GM21825 (cell line): ENCODE measurements around the gene YWHAH.
"Not testable (repeated sequence)": the region's sequence is repeated elsewhere in the genome, so short reads cannot be mapped to it uniquely, and the experiment has no call there.

Experiments used
- ATAC-seq: cut with Tn5 transposase; IDR thresholded peaks from one replicate; pipeline ENCODE4 v1.9.1; 2021; ENCODE audit warnings: mild to moderate bottlenecking, moderate library complexity; ENCODE audit not compliant: unreplicated experiment

The YWHAH gene

DNA sequence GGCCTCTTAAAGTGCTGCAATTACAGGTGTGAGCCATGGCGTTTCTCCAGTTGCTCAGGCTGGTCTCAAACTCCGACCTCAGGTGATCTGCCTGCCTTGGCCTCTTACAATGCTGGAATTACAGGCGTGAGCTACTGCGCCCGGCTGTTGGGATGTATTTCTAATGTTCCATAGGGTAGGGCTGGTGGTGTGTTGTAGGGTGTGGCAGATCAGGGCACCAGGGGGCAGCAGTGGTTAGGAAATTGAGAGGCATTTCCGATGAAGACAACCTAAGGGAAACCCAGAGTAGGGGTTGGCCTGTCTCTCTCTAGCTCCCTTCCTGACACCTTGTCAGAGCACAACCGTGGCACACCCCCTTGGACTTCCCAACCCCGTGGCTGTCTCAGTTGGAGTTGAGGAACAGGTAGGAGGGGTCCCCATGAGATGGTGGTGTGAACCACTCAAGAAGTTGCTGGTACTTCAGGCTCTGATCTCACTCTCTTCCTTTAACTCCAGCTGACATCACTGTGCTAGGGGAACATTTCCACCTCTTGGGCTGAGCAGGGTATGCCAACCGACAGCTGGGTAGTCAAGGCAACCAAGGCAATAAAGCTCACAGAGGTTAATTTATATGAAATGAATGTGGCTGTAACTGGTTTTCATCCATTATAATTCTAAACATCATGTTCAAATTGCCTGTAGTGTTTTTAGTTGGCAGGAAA, 33.0 kb downstream of the YWHAH start:
- ATAC-seq = peak; percentile 52

DNA sequence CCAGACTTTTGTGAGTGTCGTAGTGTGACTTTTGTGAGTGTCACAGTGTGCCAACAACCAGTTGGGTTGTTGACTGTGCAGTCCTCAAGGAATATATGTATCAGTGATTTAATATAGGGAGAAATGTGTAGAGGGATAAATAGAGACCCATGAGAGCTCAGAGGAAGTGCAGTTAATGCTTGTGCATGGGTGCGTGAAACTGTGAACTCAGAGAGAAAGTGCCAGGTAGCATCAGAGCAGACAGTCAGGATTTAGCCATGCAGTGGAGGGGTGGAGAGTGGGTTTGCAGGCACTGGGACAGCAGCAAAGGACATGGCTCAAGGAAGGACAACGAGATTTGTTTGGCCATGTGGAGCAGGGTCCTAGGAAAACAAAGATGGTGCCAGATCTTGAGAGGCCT, 33.6 kb downstream of the YWHAH start:
- no peak for ATAC-seq

DNA sequence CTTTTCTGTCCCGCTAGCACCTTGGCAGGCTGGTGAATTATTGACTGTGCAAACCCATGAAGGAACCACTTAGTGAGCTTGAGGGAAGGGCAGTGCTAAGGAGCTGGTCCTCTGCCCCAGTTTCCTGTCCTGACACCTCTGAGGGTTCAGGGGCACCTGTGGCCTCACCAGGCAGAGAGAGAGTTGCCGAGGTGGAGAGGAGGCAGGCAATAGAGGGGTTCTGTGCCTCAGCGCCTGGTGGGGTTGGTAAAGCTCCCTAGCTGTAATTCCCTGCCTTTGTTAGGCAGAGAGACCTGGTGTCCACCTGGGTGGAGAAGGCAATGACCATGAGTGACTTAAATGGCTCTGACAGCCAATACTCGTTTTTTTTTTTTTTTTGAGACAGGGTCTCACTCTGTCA, 36.3 kb downstream of the YWHAH start:
- ATAC-seq = no peak

DNA sequence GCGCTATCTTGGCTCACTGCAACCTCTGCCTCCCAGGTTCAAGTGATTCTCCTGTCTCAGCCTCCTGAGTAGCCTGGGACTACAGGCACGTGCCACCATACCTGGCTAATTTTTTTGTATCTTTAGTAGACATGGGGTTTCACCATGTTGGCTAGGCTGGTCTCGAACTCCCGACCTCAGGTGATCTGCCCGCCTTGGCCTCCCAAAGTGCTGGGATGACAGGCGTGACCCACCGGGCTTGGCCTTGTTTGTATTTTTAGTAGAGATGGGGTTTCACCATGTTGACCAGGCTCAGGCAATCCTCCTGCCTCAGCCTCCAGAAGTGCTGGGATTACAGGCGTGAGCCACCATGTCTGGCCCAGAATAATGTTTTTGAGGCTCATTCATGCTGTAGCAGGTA, 37.6 kb downstream of the YWHAH start:
- not testable (repeated sequence) for ATAC-seq

DNA sequence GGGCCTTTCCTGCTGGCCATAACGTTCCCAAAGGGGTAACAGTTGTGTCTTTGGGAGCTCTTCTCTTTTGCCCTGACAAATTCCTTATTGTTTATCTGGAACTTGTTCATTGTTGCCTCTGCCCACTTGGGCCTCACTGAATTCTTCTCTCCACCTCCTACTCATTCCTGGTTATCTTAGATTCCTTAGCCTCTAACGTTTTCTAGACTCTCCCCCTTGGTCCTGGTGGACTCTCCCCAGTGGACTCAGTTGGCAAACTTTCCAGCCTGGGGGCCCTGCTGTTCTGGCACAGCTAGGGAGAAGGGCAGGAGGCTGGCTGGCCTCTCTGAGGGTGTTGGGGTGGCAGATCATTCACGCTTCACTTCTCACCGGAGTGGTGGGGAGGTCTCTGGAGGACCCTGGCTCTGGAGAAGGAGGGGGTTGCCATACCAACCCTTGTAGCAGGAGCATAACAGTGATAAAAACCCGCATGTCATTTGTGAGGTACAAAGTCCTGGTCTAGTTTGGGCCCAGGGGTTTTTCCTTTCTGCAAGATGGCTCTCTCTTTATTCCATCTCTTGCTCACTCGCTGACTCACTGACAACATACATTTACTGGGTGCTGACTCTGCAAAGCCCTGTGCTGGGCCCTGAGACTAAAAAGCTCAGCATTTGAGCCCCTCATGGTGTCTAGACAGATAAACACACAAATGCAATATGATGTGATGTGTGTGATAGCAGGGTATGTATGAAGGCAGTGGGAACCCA, 39.7 kb downstream of the YWHAH start:
- ATAC-seq = no peak

DNA sequence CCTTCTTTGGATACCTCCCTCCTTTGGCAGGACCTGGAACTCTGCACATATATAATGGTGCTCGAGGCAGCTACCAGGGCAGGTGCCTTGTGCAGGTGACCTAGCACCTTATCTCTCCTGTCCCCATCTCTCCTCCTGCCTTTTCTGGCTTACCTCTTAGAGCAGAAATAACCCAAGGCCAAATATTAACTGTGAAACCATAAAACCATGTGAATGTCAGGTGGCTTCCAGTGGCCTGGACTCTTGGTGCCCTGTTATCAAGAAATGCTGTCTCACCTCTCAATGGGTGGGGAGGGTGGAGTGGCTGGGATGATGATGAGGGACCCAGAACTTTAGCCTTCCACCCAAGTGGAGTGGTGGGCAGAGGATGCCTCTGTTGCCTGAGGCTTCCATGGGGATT, 42.9 kb downstream of the YWHAH start:
- ATAC-seq = no peak

DNA sequence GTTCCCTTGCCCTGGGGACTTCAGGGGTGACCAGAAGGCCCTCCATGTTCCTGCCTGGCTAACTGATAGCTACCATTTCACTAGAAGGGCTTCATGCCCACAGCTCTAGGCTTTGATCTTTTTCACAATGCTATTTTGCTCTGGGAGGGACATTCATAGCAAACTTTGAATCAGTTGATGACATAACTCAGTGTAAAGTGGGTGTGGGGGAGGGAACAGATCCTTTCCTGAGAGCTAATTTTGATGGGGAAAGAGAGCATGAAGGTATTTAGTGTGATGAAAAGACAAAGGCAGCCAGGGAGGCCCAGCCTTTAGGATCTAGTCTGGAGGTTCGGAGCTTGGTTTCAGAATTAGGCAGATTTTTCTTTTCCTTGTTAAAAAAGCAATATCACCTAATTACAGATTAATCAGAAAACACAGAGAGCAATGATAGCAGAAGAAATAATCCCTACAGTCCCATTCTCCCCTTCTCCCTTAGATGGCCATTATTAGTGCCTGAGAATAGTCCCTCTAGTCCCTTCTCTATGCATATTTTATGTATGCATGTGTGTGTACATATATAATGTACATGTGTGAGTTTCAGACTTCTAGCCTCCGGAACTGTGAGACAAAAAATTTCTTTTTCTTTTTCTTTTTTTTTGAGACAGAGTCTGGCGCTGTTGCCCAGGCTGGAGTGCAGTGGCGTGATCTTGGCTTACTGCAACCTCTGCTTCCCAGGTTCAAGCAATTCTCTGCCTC, 46.9 kb downstream of the YWHAH start:
- ATAC-seq = no peak

DNA sequence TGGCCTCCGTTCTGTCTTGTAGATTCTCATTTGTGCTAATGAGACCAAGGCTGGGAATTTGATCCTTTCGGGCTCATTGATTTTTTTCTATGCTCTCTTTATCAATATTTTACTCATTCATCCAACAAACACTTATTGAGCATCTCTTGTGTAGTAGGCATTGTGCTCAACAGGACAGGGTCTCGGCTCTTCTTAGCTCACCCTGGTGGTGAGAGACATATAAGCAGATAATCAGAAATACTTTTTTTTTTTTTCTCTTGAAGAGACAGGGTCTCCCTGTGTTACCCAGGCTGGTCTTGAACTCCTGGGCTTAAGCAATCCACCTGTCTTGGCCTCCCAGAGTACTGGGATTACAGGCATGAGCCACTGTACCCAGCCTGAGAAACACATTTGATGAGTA, 50.7 kb downstream of the YWHAH start:
- ATAC-seq = no peak

DNA sequence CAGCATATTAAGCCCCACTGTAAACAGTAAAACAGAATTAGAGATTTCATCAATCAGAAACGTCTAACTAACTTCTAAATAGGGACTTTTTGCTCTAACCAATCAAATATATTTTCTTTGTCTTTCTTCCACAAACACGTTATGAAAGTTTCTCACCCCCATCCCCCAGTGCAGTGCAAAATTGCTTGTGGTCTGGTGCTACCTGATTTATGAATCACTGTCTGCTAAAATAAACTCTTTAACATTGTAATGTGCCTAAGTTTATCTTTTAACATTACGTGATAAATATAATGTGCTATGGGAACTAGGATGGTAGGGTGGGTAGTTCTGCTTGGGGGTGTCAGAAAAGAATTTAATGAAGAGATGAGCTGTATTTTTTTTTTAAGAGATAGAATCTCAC, 51.5 kb downstream of the YWHAH start:
- no peak for ATAC-seq

DNA sequence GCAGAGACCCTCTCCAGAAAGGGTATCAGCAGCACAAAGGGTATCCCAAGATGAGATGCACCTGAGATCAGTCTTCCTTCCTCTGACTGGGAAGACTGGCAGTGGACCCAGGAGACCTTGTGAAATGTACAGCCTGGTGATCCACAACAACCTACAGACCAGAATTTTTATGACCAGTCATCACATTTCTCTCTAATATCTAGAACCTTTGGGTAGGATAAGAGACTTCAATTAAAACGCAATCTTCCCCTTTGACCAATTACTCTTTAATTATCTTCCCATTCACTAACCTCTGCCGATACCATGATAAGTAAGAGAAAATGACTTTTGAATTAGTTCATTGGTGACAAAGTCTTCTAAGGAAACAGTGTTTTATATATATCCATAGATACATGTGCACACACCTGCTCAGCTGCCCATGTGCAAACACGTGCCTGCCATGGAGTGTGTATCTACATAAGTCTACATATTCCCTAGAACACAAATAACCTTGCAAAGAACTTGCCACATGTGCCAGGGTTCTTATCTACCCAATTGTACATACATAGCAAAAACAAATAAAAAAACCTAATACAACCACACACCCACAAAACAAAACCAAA, 54.5 kb downstream of the YWHAH start:
- no peak for ATAC-seq

DNA sequence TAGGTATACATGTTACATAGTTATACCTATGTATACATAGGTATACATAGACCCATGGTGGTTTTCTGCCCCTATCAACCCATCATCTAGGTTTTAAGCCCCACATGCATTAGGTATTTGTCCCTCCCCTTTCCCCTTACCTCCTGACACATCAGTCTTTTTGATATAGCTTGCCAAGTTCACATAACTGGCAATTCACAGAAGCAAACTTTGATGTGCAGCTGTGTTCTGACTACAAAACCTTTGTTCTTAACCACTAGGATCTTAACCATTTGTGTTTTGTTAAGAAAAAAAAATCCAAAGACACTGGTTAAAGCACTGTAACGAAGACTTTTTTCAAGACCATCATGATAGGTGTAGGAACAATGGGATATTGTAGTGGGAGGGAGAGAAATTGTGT, 55.8 kb downstream of the YWHAH start:
- no peak for ATAC-seq

DNA sequence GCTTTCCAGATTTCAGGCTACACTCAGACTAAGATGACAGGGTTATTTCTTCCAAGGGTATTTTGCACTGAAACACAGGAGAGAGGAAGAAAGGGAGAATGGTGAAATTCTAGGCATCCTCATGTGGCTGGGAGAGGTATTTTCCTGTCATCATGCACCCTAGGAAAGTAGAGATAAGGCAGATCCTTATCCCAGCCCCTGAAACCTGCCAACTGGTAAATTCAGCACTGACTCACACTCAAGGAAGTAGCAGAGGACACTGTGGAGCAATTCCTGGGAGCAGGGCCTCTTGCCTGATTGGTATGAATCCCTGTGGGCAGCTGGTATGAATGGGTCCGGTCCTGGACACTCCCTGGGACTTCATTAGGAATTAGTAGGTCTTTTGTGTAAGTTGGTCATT, 61.1 kb downstream of the YWHAH start:
- ATAC-seq = no peak
